Activated naive CD8-positive, alpha-beta T cell treated with anti-CD3 and anti-CD28 coated beads, Interleukin-2, amount 50 U/mL, for 24 hours (primary cell): ENCODE results near the gene G6PC2.
A peak's percentile ranks its signal among the peaks of the same experiment; 100 is the strongest.

ENCODE experiments used
- ATAC-seq: fragments of 150-1000 bp; cut with Tn5 transposase; one replicate; pipeline ENCODE4 v1.10.0; 2021
- DNase-seq: peaks from one replicate; pipeline ENCODE4 v3.0.0; 2021
- H3K27ac Mint-ChIP-seq: one replicate; pipeline ENCODE4 v1.8.0; 2021; ENCODE audit warnings: mild to moderate bottlenecking, mixed read lengths
- H3K27me3 Mint-ChIP-seq: one replicate; pipeline ENCODE4 v1.8.0; 2021; ENCODE audit warnings: mixed read lengths
- H3K36me3 Mint-ChIP-seq: one replicate; pipeline ENCODE4 v1.8.0; 2021; ENCODE audit warnings: low read depth, mixed read lengths
- H3K4me1 Mint-ChIP-seq: one replicate; pipeline ENCODE4 v1.8.0; 2021; ENCODE audit warnings: mixed read lengths
- H3K4me3 Mint-ChIP-seq: one replicate; pipeline ENCODE4 v1.8.0; 2021; ENCODE audit warnings: mild to moderate bottlenecking, moderate library complexity, mixed read lengths
- H3K9me3 Mint-ChIP-seq: one replicate; pipeline ENCODE4 v1.8.0; 2021; ENCODE audit warnings: mixed read lengths

The G6PC2 gene

DNA sequence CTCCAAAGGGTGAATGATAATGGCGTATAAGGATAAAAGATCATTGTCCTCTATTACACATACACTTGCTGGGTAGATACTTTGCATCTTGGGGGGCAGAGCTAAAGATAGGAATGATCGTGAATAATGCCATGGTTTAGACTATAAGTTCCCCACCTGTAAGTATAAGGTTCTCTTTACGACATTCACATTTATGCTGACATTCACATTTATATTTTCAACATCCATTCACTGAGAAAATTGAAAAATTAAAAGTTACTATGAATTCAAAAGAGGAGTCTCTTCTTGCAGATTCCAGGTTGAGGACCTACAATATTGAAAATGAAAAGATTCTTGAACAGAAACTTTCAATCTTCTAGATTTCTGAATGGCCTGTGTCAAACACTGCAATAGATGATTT is 8.8 kb upstream of the G6PC2 start:
- no peak overlapping the region for H3K4me3 Mint-ChIP-seq
- no peak for ATAC-seq
- H3K27me3 Mint-ChIP-seq: peaks cover 8% of the 10 kb centered on the region
- H3K27ac Mint-ChIP-seq: no peak overlapping the region
- no peaks in the 10 kb centered on the region for H3K9me3 Mint-ChIP-seq
- peaks cover 12% of the 10 kb centered on the region for H3K4me1 Mint-ChIP-seq
- H3K36me3 Mint-ChIP-seq: peaks cover 14% of the 10 kb centered on the region
- no peak for DNase-seq

DNA sequence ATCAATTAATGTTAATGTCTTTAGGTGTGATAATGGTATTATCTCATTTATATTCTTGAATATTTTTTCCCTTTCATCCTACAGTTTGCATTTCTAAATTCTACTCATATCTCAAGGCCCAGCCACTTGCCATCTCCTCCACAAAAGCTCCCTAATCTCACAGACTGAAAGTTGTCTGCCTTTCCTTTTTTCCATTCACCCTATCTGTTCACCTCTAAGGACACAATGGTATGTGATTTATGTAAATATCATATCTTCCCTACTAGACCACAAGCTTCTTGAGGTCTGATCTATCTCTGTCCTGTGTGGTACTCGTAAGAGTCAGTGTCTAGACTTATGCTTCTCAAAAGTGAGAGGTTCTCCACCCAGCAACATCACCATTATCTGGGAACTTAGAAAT is 7.0 kb upstream of the G6PC2 start:
- DNase-seq (no peak), ATAC-seq (no peak)
- peaks cover 9% of the 10 kb centered on the region for H3K27me3 Mint-ChIP-seq
- no peaks in the 10 kb centered on the region for H3K9me3 Mint-ChIP-seq
- H3K4me3 Mint-ChIP-seq: no peak overlapping the region
- H3K27ac Mint-ChIP-seq: no peak overlapping the region
- peaks cover 5% of the 10 kb centered on the region for H3K36me3 Mint-ChIP-seq
- peaks cover 11% of the 10 kb centered on the region for H3K4me1 Mint-ChIP-seq

DNA sequence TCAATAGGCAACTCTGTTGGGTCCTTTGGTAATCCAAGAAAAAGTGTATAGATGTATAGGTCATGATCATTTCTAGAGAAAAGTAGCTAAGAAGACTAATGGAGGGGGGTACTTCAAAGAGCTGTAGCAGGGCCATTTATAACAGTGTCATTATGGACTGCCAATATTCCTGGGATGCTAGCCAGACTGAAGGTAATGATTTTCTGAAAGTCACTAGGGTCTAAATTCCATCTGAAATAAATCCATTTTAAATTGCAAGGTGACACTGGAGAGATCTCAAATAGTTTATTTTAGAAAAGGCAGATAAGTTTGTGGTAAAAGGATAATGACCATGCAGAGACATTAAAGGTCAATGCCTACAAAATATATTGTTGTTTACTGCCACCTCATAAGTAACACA is 6.4 kb upstream of the G6PC2 start:
- Mint-ChIP-seq H3K27me3 (peaks cover 10% of the 10 kb centered on the region), H3K4me1 (peaks cover 8% of the 10 kb centered on the region), H3K9me3 (no peaks in the 10 kb centered on the region), H3K4me3 (no peak overlapping the region), H3K36me3 (peaks cover 3% of the 10 kb centered on the region), H3K27ac (no peak overlapping the region)
- no peak for DNase-seq
- ATAC-seq: no peak

DNA sequence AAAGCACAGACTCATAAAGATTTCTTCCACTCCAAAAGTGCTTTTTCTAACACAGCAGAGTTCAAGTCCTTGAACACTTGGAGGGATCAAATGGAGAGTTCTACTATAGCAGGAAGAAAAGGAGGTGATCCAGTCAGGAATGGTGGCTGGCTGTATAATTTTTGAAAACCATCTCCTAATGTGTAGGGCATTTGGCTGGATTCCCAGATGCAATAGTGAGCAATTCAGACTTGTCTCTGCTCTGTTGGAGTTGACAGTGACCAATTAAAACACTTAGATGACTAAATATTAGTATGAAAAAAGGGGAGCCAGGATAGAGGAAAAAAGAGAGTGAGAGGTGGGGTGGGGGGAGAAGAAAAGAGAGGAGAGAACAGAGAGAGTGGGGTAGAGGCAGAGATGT is 5.3 kb upstream of the G6PC2 start:
- Mint-ChIP-seq H3K4me3 (no peak overlapping the region), H3K27ac (no peak overlapping the region), H3K9me3 (no peaks in the 10 kb centered on the region), H3K4me1 (peaks cover 1% of the 10 kb centered on the region), H3K36me3 (no peaks in the 10 kb centered on the region), H3K27me3 (peaks cover 10% of the 10 kb centered on the region)
- no peak for DNase-seq
- no peak for ATAC-seq

DNA sequence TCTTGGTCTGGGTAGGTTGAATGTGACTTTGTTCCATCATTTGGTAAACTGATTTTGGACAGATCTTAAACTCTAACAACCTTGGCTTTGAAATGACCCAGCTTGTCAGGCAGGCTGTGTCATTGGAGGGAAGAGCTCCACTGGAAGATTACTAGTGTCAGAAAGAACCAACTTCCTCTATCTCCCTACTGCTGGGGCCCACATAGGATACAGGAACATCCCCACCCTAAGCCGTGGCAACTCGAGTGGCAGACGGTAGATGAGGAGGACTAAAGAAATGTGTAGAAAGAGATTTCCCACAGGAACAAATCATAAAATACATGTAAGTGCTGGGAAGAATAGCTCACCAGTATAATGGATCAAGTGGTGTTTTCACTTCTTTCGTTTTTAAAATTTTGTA is 4.3 kb upstream of the G6PC2 start:
- Mint-ChIP-seq H3K36me3 (no peaks in the 10 kb centered on the region), H3K9me3 (no peaks in the 10 kb centered on the region), H3K4me3 (no peak overlapping the region), H3K27me3 (peaks cover 13% of the 10 kb centered on the region), H3K27ac (no peak overlapping the region), H3K4me1 (no peaks in the 10 kb centered on the region)
- ATAC-seq (no peak), DNase-seq (no peak)

DNA sequence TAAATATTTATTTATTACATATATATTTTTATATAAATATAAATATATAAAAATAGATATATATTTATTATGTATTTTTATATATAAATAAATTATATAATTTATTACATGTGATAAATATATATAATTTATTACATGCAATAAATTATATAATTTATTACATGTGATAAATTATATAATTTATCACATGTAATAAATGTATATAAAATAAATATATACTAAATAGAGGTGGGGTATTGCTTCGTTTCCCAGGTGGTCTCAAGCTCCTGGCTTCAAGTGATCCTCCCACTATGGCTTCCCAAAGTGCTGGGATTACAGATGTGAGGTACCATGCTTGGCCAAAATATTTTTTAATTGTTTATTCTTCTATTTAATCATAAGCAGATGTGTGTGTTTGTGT is 3.6 kb upstream of the G6PC2 start:
- Mint-ChIP-seq H3K4me1 (no peaks in the 10 kb centered on the region), H3K27ac (no peak overlapping the region), H3K9me3 (no peaks in the 10 kb centered on the region), H3K36me3 (no peaks in the 10 kb centered on the region), H3K27me3 (peaks cover 10% of the 10 kb centered on the region), H3K4me3 (no peak overlapping the region)
- no peak for DNase-seq
- ATAC-seq: no peak

DNA sequence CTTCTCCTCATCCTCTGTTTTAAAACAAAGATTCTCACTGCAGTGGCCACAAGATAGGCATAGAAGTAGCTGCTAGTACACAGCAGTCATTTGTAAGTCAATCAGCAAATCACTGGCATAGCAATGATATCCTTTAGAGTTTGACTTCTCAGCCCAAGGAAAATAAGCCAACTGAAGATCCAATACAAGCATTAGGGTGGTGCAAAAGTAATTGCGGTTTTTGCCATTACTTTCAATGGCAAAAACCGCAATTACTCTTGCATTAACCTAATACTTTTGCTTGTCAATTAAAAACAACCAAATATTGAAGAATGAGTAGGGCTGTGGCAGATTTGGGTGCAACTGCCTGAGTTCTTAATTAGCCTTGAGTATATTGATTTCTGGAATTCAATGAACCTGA is 2.8 kb downstream of the G6PC2 start:
- Mint-ChIP-seq H3K36me3 (no peaks in the 10 kb centered on the region), H3K4me3 (no peak overlapping the region), H3K4me1 (no peaks in the 10 kb centered on the region), H3K9me3 (no peaks in the 10 kb centered on the region), H3K27me3 (peaks cover 16% of the 10 kb centered on the region), H3K27ac (no peak overlapping the region)
- ATAC-seq: no peak
- no peak for DNase-seq

DNA sequence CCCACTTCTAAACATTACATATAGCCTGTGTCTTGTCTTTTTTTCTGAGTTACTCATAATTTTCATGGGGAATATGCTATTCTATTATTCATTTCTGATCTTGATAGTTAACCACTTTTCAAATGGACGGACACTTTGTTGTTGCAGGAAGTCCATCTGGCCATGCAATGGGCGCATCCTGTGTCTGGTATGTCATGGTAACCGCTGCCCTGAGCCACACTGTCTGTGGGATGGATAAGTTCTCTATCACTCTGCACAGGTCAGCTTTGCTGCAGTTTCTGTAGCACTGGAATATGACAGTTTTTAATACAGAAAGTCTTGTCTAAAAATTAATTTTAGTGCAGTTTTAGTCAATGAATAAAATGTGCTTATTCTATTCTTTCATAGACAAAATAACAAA is 3.3 kb downstream of the G6PC2 start:
- ATAC-seq (no peak), DNase-seq (no peak)
- Mint-ChIP-seq H3K4me3 (no peak overlapping the region), H3K27ac (no peak overlapping the region), H3K36me3 (no peaks in the 10 kb centered on the region), H3K9me3 (no peaks in the 10 kb centered on the region), H3K27me3 (peaks cover 13% of the 10 kb centered on the region), H3K4me1 (no peaks in the 10 kb centered on the region)

DNA sequence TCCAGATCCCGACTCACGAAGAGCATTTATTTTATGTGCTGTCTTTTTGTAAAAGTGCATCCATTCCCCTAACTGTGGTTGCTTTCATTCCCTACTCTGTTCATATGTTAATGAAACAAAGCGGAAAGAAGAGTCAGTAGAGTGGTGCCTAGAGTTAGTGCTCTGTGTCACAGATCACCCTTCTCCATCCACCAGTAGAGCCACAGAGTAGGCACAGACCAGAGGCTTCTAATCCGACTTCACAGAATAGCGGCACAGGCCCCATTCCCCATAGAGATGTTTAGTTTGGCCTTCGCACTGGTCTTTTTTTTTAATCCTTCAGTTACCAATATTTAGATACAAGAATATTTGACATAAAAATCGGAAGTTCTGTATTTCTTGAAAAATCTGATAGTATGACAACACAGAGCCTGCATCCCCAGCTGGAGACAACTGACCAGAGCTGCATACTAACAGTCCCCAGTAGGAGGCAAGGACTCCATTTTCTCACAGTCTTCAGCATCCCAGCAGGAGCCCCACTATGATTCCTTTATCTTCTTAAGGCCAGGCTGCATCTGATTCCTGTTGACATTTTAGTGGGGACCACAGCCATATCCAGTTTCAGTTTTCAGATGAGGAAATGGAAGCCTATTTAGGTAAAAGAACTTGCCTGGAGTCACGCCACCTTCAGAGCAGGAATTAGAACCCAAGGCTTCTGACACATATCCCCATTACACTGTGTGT is 7.0 kb downstream of the G6PC2 start:
- Mint-ChIP-seq H3K36me3 (no peaks in the 10 kb centered on the region), H3K9me3 (no peaks in the 10 kb centered on the region), H3K4me1 (peaks cover 2% of the 10 kb centered on the region), H3K27me3 (peaks cover 29% of the 10 kb centered on the region), H3K4me3 (no peak overlapping the region), H3K27ac (no peak overlapping the region)
- ATAC-seq: no peak
- DNase-seq: no peak

DNA sequence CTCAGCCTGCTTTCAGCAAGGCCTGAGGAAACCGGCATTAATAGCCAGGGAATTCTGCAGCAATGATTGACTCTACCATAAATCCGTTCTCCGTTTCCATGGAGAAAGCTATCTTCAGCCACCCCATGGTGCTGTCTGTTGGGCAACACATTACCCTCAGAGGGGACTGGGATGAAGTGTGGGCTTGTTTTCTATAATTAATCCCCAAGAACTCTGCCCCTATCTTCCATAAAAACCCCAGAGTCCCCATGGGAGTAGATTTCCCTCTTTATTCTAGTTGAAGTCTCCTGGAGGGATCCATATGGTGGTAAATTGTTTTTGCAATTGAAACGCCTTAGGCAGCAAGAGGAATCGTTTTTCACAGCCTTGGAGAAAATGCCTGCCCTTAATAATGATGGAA is 9.2 kb downstream of the G6PC2 start:
- peaks cover 5% of the 10 kb centered on the region for H3K4me1 Mint-ChIP-seq
- peaks cover 32% of the 10 kb centered on the region for H3K27me3 Mint-ChIP-seq
- H3K27ac Mint-ChIP-seq: no peak overlapping the region
- ATAC-seq (no peak), DNase-seq (no peak)
- no peaks in the 10 kb centered on the region for H3K9me3 Mint-ChIP-seq
- no peak overlapping the region for H3K4me3 Mint-ChIP-seq
- H3K36me3 Mint-ChIP-seq: no peaks in the 10 kb centered on the region

DNA sequence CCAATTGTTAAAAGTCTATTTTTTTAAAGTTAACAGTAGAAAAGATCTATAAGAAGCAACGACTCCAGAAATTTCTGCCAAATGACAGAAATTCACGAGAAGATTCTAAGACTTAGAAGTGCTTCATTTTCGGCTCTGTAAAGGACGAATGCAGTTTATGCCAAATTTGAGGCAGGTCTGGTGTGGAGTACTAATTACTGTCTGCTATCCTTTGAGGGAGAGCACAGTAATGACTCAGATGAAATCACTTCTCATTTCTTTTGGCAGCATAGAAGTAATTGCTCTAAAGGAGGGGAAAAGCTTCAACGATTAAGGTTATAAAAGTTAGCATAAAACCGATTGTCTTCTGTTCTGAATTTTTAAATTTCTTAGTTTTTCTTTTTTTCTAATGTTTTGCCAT is 11.4 kb downstream of the G6PC2 start:
- Mint-ChIP-seq H3K4me1 (peaks cover 12% of the 10 kb centered on the region), H3K27ac (no peak overlapping the region), H3K27me3 (peaks cover 27% of the 10 kb centered on the region), H3K36me3 (no peaks in the 10 kb centered on the region), H3K9me3 (no peaks in the 10 kb centered on the region), H3K4me3 (no peak overlapping the region)
- no peak for DNase-seq
- ATAC-seq: no peak

DNA sequence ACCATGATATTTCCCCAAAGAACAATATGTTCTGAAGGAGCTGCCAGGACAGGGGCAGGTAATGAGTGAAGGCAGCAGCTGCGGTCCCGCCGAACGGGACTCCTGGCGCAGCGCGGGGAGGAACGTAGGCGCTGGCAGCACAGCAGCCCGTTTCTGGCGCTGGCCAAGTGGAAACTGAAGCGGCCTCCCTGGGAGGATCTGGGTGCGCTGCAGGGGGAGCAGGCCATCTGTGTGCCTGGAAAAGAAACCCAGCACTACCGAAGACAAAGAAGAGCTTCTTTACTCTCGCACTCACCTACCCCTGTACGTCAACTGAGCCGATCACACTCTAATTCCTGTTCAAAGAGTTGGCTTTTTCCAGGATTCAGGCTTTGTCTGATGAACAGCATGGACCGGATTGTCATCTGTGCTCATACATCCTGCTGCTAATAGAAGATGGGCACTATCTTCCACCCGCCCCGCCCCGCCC is 11.8 kb downstream of the G6PC2 start:
- peaks cover 12% of the 10 kb centered on the region for H3K4me1 Mint-ChIP-seq
- no peak overlapping the region for H3K27ac Mint-ChIP-seq
- H3K4me3 Mint-ChIP-seq: no peak overlapping the region
- H3K27me3 Mint-ChIP-seq: peaks cover 27% of the 10 kb centered on the region
- ATAC-seq: no peak
- DNase-seq: peak; percentile 4
- no peaks in the 10 kb centered on the region for H3K9me3 Mint-ChIP-seq
- H3K36me3 Mint-ChIP-seq: no peaks in the 10 kb centered on the region

DNA sequence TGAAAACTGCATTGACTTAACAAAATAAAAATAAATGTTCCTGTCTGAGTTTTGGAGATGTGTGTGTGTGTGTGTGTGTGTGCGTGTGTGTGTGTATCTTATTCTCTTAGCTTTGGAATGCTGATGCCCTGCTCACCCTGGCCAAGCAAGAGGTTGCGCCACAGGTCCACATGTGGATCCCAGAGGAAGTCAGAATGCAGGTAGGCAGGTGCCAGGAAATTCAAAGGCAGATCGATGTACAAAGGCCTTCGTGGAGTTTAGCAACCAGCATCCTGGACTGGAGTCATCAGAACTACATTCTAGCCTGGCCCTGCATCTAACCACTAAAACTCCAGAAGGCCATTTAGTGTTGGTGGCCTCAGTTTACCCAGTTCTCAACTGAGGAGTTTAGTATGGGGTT is 12.4 kb downstream of the G6PC2 start:
- Mint-ChIP-seq H3K9me3 (no peaks in the 10 kb centered on the region), H3K27ac (no peak overlapping the region), H3K36me3 (no peaks in the 10 kb centered on the region), H3K27me3 (peaks cover 28% of the 10 kb centered on the region), H3K4me1 (peaks cover 12% of the 10 kb centered on the region), H3K4me3 (no peak overlapping the region)
- ATAC-seq: no peak
- DNase-seq: no peak

DNA sequence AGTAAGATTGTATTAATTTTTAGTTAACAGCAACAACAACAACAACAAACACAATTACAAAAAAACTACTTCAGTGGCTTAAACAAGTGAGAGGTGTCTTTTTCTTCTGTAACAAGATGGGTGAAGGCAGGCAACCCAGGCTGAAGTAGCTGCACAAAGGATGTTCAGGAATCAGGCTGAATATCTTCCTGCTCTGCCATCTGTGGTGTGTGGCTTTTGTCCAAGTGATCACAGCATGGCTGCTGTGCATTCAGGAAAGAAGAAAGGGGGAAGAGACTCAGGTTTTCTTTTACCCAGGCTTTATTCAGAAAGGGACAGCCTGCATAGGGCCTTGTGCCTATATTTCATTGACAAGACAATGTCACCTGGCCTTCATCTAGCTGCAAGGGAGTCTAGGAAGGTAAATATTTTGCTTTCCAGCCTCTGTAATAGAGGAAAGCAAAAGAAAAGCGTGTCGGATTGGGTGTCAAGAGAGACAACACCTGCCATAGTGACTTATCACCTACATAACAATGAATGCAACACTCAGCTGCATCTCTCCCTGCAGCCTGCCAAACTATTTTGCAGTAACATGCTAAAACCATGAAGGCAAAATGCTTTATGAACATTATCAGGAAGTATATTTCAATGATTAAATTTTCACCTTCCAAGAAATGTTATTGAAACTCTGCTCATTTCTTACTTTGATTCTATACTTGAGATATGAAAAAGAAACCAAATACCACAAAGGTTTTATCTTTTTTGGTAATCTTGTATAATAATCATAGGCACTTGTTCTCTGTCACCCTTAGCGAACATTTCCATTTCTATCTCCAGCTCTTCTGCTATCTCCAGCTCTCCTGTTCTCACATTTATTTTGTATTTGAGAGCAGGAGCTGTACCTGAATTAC is 14.6 kb downstream of the G6PC2 start:
- Mint-ChIP-seq H3K4me3 (no peak overlapping the region), H3K36me3 (no peaks in the 10 kb centered on the region), H3K4me1 (peaks cover 12% of the 10 kb centered on the region), H3K27me3 (peaks cover 27% of the 10 kb centered on the region), H3K9me3 (no peaks in the 10 kb centered on the region), H3K27ac (no peak overlapping the region)
- DNase-seq (no peak), ATAC-seq (peak; percentile 46)

DNA sequence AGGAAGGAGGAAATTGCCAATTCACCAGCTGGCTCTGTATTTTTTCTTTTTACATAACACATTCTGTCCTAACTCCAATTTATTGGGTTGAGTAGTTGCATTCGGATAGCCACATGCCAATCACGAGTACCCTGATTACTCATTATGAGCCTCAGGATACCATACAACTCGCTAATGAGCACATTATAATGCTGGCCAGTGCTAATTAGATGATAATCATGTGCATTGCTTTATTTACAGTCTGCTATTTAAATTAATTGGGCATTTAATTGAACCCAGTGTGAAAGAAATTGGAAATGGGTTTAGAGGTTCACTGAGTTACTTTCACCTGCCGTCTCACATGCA is 15.2 kb downstream of the G6PC2 start:
- Mint-ChIP-seq H3K4me1 (peaks cover 12% of the 10 kb centered on the region), H3K27ac (no peak overlapping the region), H3K9me3 (no peaks in the 10 kb centered on the region), H3K36me3 (no peaks in the 10 kb centered on the region), H3K4me3 (no peak overlapping the region), H3K27me3 (peaks cover 28% of the 10 kb centered on the region)
- no peak for ATAC-seq
- no peak for DNase-seq
